DOHH2 (cell line): ENCODE measurements around the gene SMAD5.

Experiments used
- EZH2phosphoT487 ChIP-seq: fragments of 200-600 bp; sonication (generic); IDR thresholded peaks from 2 replicates; pipeline ENCODE4 v1.6.1; 2017; ENCODE audit warnings: borderline replicate concordance, mild to moderate bottlenecking, antibody characterized with exemption, low read length, moderate library complexity, mixed read lengths
- TF ChIP-seq, protein P1 (sequence below): fragments of 200-600 bp; sonication (generic); IDR thresholded peaks from one replicate; pipeline ENCODE4 v1.5.1; 2014; ENCODE audit warnings: antibody characterized with exemption, mild to moderate bottlenecking, low read depth, low read length; ENCODE audit not compliant: poor library complexity, severe bottlenecking

- TF ChIP-seq, protein P1, sequence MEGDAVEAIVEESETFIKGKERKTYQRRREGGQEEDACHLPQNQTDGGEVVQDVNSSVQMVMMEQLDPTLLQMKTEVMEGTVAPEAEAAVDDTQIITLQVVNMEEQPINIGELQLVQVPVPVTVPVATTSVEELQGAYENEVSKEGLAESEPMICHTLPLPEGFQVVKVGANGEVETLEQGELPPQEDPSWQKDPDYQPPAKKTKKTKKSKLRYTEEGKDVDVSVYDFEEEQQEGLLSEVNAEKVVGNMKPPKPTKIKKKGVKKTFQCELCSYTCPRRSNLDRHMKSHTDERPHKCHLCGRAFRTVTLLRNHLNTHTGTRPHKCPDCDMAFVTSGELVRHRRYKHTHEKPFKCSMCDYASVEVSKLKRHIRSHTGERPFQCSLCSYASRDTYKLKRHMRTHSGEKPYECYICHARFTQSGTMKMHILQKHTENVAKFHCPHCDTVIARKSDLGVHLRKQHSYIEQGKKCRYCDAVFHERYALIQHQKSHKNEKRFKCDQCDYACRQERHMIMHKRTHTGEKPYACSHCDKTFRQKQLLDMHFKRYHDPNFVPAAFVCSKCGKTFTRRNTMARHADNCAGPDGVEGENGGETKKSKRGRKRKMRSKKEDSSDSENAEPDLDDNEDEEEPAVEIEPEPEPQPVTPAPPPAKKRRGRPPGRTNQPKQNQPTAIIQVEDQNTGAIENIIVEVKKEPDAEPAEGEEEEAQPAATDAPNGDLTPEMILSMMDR, result no peak
- TF ChIP-seq EZH2phosphoT487, result no peak
These were observed 24.4 kb upstream of the SMAD5 start for GRCh38 chr5:136108180-136108611.
